ENCODE results near the gene OR6M1.

The OR6M1 gene

DNA sequence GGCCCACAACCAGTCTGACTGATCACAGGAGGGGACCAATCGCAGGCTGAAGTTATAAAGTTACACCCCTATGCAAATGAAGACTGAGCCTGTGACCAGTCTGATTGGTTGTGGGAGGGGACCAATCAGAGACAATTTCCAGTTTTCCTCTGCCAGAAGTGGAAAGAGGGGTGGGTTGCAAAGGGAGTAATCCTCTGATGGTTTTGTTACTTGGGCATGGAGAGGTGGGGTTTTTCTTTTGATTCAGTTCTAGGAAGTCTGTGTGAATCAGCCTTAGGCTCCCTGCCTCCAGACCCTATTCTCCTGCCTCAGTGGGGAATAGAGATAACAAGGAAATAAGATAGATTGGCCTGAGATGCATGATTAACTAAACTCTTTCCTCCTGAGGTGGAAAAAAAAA, 9.9 kb downstream of the OR6M1 start:
- H3K9ac ChIP-seq, result no peak overlapping the region
- TF ChIP-seq, protein P1, sequence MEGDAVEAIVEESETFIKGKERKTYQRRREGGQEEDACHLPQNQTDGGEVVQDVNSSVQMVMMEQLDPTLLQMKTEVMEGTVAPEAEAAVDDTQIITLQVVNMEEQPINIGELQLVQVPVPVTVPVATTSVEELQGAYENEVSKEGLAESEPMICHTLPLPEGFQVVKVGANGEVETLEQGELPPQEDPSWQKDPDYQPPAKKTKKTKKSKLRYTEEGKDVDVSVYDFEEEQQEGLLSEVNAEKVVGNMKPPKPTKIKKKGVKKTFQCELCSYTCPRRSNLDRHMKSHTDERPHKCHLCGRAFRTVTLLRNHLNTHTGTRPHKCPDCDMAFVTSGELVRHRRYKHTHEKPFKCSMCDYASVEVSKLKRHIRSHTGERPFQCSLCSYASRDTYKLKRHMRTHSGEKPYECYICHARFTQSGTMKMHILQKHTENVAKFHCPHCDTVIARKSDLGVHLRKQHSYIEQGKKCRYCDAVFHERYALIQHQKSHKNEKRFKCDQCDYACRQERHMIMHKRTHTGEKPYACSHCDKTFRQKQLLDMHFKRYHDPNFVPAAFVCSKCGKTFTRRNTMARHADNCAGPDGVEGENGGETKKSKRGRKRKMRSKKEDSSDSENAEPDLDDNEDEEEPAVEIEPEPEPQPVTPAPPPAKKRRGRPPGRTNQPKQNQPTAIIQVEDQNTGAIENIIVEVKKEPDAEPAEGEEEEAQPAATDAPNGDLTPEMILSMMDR (conservative IDR thresholded peaks at IDR 0.05; ENCODE audit: low read depth, low read length), result no peak
- H3K79me2 ChIP-seq (ENCODE audit: insufficient read depth, low read depth), result no peaks in the 10 kb centered on the region
- no peak overlapping the region for H3K4me2 ChIP-seq
- H3K36me3 ChIP-seq (ENCODE audit: insufficient read depth), result no peaks in the 10 kb centered on the region
- no peaks in the 10 kb centered on the region for H4K20me1 ChIP-seq (ENCODE audit: insufficient read depth)
- H2AFZ ChIP-seq (ENCODE audit: low read depth), result no peak overlapping the region
- no peaks in the 10 kb centered on the region for H3K4me1 ChIP-seq (ENCODE audit: low read depth, poor library complexity, severe bottlenecking)
- H3K27ac ChIP-seq, result no peak overlapping the region
- no peaks in the 10 kb centered on the region for H3K27me3 ChIP-seq (ENCODE audit: insufficient read depth, low read depth)
- no peak overlapping the region for H3K4me3 ChIP-seq (IDR thresholded peaks at IDR 0.05; ENCODE audit: insufficient read depth, low read depth, low read length)

DNA sequence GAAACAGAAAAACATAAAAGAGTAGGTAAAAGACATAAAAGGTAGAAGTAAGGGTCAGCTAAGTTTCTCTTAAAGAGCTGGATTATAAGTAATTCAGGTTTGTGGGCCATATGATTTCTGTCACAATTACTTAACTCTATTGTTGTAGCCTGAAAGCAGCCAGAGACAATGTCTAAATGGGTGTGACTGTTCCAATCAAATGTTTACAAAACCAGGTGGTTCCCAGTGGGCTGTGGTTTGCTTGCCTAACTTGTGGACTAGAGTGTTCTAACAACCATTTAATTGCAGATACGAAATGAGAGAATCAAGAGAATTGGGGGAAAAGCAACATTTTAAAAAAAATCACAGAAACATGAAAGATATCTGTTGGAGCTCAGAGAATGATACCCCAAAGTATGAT, 22.6 kb downstream of the OR6M1 start:
- Histone ChIP-seq H4K20me1 (ENCODE audit: insufficient read depth) (no peaks in the 10 kb centered on the region), H3K36me3 (ENCODE audit: insufficient read depth) (no peaks in the 10 kb centered on the region), H3K4me1 (ENCODE audit: low read depth, poor library complexity, severe bottlenecking) (no peaks in the 10 kb centered on the region), H2AFZ (ENCODE audit: low read depth) (no peak overlapping the region), H3K4me3 (IDR thresholded peaks at IDR 0.05; ENCODE audit: insufficient read depth, low read depth, low read length) (no peak overlapping the region), H3K27me3 (ENCODE audit: insufficient read depth, low read depth) (no peaks in the 10 kb centered on the region), H3K27ac (no peak overlapping the region), H3K79me2 (ENCODE audit: insufficient read depth, low read depth) (no peaks in the 10 kb centered on the region), H3K4me2 (no peak overlapping the region), H3K9ac (no peak overlapping the region)
- TF ChIP-seq, protein P1 (conservative IDR thresholded peaks at IDR 0.05; ENCODE audit: low read depth, low read length), result no peak

DNA sequence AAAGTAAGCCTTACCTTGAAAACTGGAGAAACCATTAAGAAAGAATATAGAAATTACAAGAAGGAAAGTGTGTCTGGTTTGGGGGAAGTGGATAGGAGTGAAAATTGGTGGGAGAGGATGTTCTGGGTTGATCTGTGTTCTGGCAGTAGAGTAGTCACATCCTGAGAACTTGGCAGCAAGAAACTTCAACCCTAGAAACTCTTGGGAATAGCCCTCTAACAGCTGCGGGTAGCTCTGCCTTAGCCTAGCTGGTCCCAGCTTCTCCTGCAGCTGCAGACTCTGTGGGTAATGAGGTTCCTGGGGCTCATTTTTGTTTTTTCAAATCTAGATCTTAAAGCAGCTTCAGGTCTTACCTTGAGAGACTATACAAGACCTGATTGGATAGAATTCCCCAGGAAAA, 27.6 kb downstream of the OR6M1 start:
- Histone ChIP-seq H2AFZ (ENCODE audit: low read depth) (no peak overlapping the region), H3K27ac (no peak overlapping the region), H3K9ac (no peak overlapping the region), H3K27me3 (ENCODE audit: insufficient read depth, low read depth) (no peaks in the 10 kb centered on the region), H4K20me1 (ENCODE audit: insufficient read depth) (no peaks in the 10 kb centered on the region), H3K4me2 (no peak overlapping the region), H3K4me1 (ENCODE audit: low read depth, poor library complexity, severe bottlenecking) (no peaks in the 10 kb centered on the region), H3K4me3 (IDR thresholded peaks at IDR 0.05; ENCODE audit: insufficient read depth, low read depth, low read length) (no peak overlapping the region), H3K36me3 (ENCODE audit: insufficient read depth) (no peaks in the 10 kb centered on the region), H3K79me2 (ENCODE audit: insufficient read depth, low read depth) (no peaks in the 10 kb centered on the region)
- TF ChIP-seq, protein P1 (conservative IDR thresholded peaks at IDR 0.05; ENCODE audit: low read depth, low read length), result no peak

DNA sequence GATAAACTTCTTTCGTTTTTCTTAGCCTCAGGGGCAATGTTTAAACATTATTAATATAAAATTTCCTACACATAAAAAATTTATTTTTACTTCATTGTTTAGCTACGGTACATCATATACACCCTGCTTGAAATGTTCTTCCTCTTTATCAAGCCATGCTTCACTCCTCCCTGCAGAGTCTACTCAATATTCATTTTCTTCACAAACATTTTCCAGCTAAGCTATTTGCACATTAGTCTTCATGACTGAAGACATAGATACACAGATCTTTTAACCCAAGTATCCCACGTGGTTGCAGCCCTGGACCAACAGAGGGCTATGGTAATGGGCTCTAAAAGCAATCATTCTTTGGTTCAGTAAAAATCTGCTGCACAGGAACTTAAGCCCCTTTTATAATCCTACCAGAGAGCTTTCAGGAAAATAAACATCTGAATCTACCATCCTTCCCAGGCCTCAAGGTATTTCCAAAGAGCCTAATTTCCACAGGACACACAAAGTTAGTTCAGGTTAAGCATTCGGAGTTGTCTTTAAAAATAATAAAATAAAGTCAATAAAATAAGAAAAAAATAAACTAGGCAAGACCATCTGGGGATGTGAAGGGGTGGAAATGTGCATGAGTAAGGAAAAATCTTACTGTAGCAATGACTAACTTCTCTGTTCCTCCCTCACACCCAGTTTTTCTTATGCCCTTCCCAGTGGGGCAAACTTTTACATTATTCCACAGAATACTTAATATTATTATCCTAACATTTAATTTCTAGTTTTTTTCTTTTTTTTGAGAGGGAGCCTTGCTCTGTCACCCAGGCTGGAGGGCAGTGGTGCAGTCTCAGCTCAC, 30.2 kb downstream of the OR6M1 start:
- H3K27me3 ChIP-seq (ENCODE audit: insufficient read depth, low read depth), result no peaks in the 10 kb centered on the region
- no peak overlapping the region for H3K27ac ChIP-seq
- H3K4me2 ChIP-seq, result no peak overlapping the region
- H3K4me3 ChIP-seq (IDR thresholded peaks at IDR 0.05; ENCODE audit: insufficient read depth, low read depth, low read length), result no peak overlapping the region
- H2AFZ ChIP-seq (ENCODE audit: low read depth), result no peak overlapping the region
- H3K9ac ChIP-seq, result no peak overlapping the region
- TF ChIP-seq, protein P1 (conservative IDR thresholded peaks at IDR 0.05; ENCODE audit: low read depth, low read length), result no peak
- H4K20me1 ChIP-seq (ENCODE audit: insufficient read depth), result no peaks in the 10 kb centered on the region
- no peaks in the 10 kb centered on the region for H3K36me3 ChIP-seq (ENCODE audit: insufficient read depth)
- H3K79me2 ChIP-seq (ENCODE audit: insufficient read depth, low read depth), result no peaks in the 10 kb centered on the region
- no peaks in the 10 kb centered on the region for H3K4me1 ChIP-seq (ENCODE audit: low read depth, poor library complexity, severe bottlenecking)

Measured in KMS-11 (cell line).